Esophagus muscularis mucosa (tissue), 4 donors: ENCODE results near the gene SPATS2. TPM values are rescaled to one million over a fixed set of nuclear protein-coding genes. Genes with fewer than 3 reads are reported as not detected.

Source experiments
- DNase-seq: peaks from one replicate; pipeline ENCODE4 v3.0.0-alpha.2; 2017; ENCODE audit errors: extremely low spot score
- H3K27ac ChIP-seq, 4 donors: fragments of 200-600 bp; sonication (generic); replicated peaks in 1 of 4; 1 replicate in 3 of 4; 2 replicates in 1 of 4; pipeline ENCODE4 v1.5.1; 2016 to 2019; ENCODE audit warnings: mild to moderate bottlenecking in 1 of 4
- H3K27me3 ChIP-seq, 4 donors: fragments of 200-600 bp; sonication (generic); one replicate each; pipeline versions ENCODE4 v1.5.1 to v1.6.0; 2016 to 2019
- H3K36me3 ChIP-seq, 4 donors: fragments of 200-600 bp; sonication (generic); one replicate each; pipeline ENCODE4 v1.5.1; 2016 to 2019
- H3K4me1 ChIP-seq, 4 donors: fragments of 200-600 bp; sonication (generic); one replicate each; pipeline ENCODE4 v1.5.1; 2016 to 2019
- H3K4me3 ChIP-seq, 4 donors: fragments of 200-600 bp; sonication (generic); 1 replicate in 2 of 4; 2 replicates in 2 of 4; pipeline ENCODE4 v1.5.1; 2016 to 2019; ENCODE audit warnings: mild to moderate bottlenecking in 4 of 4, moderate library complexity in 1 of 4
- H3K9me3 ChIP-seq, 4 donors: fragments of 200-600 bp; sonication (generic); 1 replicate in 3 of 4; 2 replicates in 1 of 4; pipeline ENCODE4 v1.5.1; 2016 to 2019
- EP300 ChIP-seq: sonication (generic); formaldehyde crosslinking; IDR thresholded peaks from one replicate; pipeline ENCODE4 v1.6.1; 2017; ENCODE audit warnings: antibody characterized with exemption
- POLR2A ChIP-seq: fragments of 450-650 bp; IDR thresholded peaks from one replicate; pipeline ENCODE4 v1.6.1; 2017; ENCODE audit warnings: antibody characterized with exemption, moderate library complexity, mild to moderate bottlenecking, low read depth
- POLR2AphosphoS5 ChIP-seq, 2 donors: sonication (generic); formaldehyde crosslinking; IDR thresholded peaks; one replicate each; pipeline ENCODE4 v1.6.1; 2017; ENCODE audit warnings: antibody characterized with exemption in 2 of 2
- WGBS: methylation state at CpG from one replicate; pipeline ENCODE4 v1.1.5; 2018; 5-methylcytosine and 5-hydroxymethylcytosine counted together
- intact Hi-C: fragments of 100-400 bp; cut with DNase I; formaldehyde crosslinking; loops from one replicate; pipeline ENCODE4 v1.15.1; 2023
- total RNA-seq, 4 donors: library from RNA; depleted of rRNA; stranded (reverse); fragments of >200 nt; gene quantifications; one replicate each; pipeline versions ENCODE4 v1.1.0 to v1.2.1, GENCODE V29; 2016
- TF ChIP-seq, protein P1 (sequence below), 3 experiments: fragments of 200-600 bp in 2 of 3; fragments of 450-650 bp in 1 of 3; sonication (generic) in 2 of 3; IDR thresholded peaks; one replicate each; pipeline ENCODE4 v1.5.1; 2017 to 2019; ENCODE audit warnings: antibody characterized with exemption in 3 of 3, mild to moderate bottlenecking in 2 of 3, moderate library complexity in 1 of 3

The SPATS2 gene
- total RNA-seq, 4 donors from 2014 or later: 9.5 to 16.6 (median 11.5) TPM

DNA sequence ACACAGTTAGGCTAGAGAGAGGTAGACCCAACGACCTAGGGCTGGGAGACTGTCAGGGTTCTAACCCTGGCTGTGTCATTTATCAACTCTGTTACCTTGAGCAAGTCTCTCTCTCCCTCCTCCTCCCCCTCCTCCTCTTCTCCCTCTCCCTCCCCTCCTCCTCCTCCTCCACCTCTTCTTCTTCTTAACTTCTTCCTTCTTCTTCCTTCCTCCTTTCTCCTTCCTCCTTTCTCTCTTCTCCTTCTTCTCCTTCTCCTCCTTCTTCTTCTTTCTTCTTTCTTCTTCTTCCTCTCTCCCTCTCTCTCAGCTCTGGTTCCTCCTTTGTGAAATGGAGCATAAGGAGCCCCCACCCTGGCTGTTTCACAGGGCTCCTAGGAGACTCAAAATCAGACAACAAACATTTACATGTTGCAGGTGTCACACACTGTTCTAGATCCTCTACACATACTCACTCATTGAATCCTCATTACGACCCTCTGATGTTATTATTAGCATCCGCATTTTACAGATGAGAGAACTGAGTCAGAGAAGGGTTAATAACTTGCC is 169.3 kb downstream of the SPATS2 start:
- no peak for TF ChIP-seq POLR2AphosphoS5 (IDR thresholded peaks at IDR 0.05)
- Histone ChIP-seq H3K27me3 (peaks cover 6 to 59% (median 25%) of the 10 kb centered on the region in 4 donors), H3K9me3 (no peaks in the 10 kb centered on the region), H3K4me3 (no peak overlapping the region), H3K4me1 (peaks cover 14 to 27% (median 23%) of the 10 kb centered on the region in 4 donors), H3K27ac (no peak overlapping the region), H3K36me3 (no peaks in the 10 kb centered on the region)
- intact Hi-C loops: no loop called here
- WGBS: 54% methylated on average over 3 of the region's 3 CpGs
- no peak for DNase-seq

DNA sequence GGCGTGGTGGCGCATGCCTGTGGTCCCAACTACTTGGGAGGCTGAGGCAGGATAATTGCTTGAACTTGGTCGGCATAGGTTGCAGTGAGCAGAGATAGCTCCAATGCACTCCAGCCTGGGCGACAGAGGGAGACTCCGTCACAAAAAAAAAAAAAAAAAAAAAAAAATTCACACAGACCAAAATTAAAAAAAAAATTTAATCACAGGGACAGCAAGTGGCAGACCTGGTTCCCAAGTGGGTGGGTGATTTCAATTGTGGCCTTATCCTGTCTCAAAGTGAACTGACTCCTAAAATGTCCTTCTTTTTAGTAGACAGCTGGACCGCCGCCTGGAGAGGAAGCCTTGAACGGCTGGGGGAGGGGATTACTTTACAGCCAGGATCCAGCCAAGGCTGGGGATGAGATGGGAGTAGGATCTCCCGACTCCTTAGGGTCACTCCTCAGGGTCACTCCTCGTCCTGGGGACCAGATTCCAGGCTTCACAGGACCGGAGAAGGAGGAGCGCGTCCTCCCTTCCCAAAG is 170.0 kb downstream of the SPATS2 start:
- Histone ChIP-seq H3K4me1 (peaks cover 14 to 27% (median 23%) of the 10 kb centered on the region in 4 donors), H3K9me3 (no peaks in the 10 kb centered on the region), H3K27me3 (peaks cover 6 to 59% (median 25%) of the 10 kb centered on the region in 4 donors), H3K4me3 (peak overlapping the region; percentile 50 to 67 (median 54)), H3K27ac (no peak overlapping the region), H3K36me3 (no peaks in the 10 kb centered on the region)
- no peak for DNase-seq
- intact Hi-C loops: no loop called here
- WGBS: 29% methylated on average over 13 of the region's 13 CpGs
- TF ChIP-seq EP300 (no peak), POLR2A (no peak), POLR2AphosphoS5 (IDR thresholded peaks at IDR 0.05) (no peak)
- TF ChIP-seq, protein P1, sequence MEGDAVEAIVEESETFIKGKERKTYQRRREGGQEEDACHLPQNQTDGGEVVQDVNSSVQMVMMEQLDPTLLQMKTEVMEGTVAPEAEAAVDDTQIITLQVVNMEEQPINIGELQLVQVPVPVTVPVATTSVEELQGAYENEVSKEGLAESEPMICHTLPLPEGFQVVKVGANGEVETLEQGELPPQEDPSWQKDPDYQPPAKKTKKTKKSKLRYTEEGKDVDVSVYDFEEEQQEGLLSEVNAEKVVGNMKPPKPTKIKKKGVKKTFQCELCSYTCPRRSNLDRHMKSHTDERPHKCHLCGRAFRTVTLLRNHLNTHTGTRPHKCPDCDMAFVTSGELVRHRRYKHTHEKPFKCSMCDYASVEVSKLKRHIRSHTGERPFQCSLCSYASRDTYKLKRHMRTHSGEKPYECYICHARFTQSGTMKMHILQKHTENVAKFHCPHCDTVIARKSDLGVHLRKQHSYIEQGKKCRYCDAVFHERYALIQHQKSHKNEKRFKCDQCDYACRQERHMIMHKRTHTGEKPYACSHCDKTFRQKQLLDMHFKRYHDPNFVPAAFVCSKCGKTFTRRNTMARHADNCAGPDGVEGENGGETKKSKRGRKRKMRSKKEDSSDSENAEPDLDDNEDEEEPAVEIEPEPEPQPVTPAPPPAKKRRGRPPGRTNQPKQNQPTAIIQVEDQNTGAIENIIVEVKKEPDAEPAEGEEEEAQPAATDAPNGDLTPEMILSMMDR (IDR thresholded peaks at IDR 0.05): no peak

DNA sequence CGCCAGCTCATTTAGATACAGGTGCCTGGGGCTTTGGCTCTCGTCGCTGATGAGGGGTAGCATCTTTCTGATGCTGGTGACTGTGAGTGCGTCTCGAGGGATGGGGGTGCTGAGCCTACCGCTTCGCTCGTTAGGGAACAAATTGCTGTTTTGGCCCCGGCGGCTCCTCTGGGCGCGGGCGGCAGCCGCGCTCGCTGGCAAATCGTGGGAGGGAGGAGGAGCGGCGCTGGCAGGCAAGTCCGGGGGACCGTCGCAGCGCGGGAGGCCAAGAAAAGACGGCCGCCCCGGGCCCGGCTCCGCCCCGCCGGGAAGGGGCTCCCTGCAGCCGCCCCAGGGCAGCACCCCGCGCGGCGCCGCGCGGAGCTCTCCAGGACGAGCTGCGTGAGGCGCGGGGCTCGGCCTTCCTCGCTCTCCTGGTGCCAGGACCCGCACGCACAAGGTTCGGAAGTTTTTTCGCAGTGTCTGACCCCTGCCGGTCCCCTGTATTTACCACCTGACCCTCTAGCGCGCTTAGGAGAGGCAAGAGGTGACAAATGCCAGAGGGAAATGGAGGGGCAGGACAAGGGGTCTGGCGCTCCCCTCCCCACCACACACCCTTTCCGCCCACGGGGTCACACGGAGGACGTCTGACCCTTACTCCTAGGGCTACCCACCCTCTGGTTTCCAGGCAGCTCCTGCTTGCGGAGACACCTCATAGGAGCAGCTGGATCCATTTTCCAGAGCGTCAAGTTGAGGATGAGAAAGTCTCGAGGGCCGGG is 170.7 kb downstream of the SPATS2 start:
- WGBS: under 1% methylated on average over 39 of the region's 61 CpGs
- Histone ChIP-seq H3K27ac (no peak overlapping the region), H3K27me3 (peaks cover 6 to 59% (median 25%) of the 10 kb centered on the region in 4 donors), H3K36me3 (no peaks in the 10 kb centered on the region), H3K4me1 (peaks cover 14 to 27% (median 23%) of the 10 kb centered on the region in 4 donors), H3K9me3 (no peaks in the 10 kb centered on the region), H3K4me3 (peak overlapping the region; percentile 50 to 67 (median 54))
- no peak for DNase-seq
- no peak for TF ChIP-seq POLR2A
- intact Hi-C loops: no loop called here

DNA sequence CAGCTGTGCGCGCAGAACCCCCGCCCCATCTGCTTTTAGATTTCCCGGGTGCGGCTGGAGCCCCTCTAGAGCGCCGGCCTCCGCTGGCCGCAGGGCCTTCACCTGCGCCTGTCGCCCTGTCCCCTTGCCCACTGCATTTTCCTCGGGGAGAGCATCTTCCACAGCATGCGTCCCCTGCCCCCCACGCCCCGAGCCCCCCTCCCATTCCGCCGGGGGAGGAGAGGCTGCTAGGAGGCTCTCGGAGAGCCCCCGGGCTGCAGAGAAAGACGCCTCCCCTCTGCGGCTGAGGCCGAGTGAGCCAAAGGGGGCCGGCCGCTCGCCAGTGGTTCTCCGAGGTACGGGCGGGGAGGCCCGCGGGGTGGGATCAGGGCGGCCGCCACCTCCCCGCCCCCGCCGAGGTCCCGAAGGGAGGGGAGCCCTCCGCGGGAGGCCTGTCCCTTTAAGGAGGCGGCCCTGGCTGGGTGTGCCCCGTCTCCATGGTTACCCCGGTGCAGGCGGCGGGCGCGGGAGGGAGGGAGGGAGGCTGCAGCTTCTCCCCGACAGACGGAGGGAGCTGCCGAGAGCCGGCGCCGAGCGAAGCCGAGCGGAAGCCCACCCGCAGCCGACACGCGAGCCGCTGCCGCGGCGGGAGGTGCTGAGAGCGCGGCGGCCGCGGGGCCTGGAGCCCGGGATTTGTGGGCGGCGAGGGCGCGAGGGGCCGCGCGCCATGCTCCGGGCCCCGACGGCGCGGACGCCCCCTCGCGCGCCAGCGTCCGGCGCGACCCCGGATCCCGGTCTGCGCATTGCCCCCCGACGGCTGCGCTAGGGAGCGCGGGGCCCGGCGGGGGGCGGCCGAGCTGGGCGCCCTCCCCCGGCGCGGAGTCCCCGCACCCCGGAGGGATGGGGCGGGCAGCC is 171.5 kb downstream of the SPATS2 start, which contains the start of gene KCNH3:
Gene KCNH3 (plus strand): TSS at position 521 of the 894 bp plus-strand sequence. CDS start 387 bp downstream, outside the sequence.
- no peak for DNase-seq
- 0% methylated on average over 10 of the region's 107 CpGs for WGBS
- Histone ChIP-seq H3K4me3 (peak within 1 kb of the TSS; percentile 50 to 67 (median 54)), H3K36me3 (no peaks in the 10 kb centered on the region), H3K27me3 (peaks cover 6 to 64% (median 25%) of the 10 kb centered on the region in 4 donors), H3K27ac (no peak within 1 kb of the TSS), H3K4me1 (peaks cover 14 to 27% (median 23%) of the 10 kb centered on the region in 4 donors), H3K9me3 (no peaks in the 10 kb centered on the region)
- TF ChIP-seq POLR2A (no peak), POLR2AphosphoS5 (IDR thresholded peaks at IDR 0.05) (no peak), EP300 (no peak)
- TF ChIP-seq, protein P1 (IDR thresholded peaks at IDR 0.05): no peak
- intact Hi-C loops: no loop called here

DNA sequence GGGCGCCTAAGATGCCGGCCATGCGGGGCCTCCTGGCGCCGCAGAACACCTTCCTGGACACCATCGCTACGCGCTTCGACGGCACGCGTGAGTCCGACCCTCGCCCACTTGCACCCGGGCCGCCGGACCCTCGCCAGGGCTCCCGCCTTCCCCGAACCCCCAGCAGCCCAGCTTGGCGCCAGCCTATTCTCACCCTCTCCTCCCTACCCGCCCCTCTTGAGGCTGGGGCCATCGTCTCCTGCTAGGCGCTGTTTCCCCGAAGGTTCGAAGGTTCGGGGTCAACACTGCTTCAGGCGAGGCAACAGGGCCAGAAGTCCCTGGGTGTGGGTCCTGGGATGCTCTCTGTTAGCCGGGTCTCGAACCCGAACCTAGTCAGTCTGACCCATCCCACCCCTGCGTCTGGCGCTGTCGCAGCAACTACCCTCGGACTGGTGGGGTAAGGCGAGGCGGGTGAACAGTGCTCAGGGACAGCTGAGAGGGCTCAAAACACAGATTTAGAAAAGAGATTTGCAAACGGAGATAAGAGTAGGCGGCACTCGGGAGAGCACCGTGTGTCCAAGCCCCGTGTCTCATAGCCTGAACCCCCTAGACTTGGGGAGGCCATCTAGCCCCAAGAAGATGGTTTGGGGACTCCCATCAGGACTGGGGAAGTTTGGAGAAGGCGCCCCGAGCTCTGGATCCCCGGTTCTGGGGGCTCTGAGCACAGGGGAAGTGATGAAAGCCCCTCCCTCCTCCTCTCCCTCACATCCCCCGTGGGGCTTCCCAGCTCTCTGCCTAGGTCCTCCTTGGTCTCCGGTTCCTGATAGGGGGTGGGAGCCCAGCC is 172.4 kb downstream of the SPATS2 start:
- no peak for TF ChIP-seq EP300
- TF ChIP-seq POLR2A: no peak
- TF ChIP-seq, protein P1 (IDR thresholded peaks at IDR 0.05): no peak
- no peak for TF ChIP-seq POLR2AphosphoS5 (IDR thresholded peaks at IDR 0.05)
- 27% methylated on average over 32 of the region's 47 CpGs for WGBS
- intact Hi-C loops: no loop called here
- no peaks in the 10 kb centered on the region for H3K36me3 ChIP-seq
- no peak overlapping the region for H3K27ac ChIP-seq
- no peak for DNase-seq
- peaks cover 14 to 27% (median 23%) of the 10 kb centered on the region in 4 donors for H3K4me1 ChIP-seq
- no peaks in the 10 kb centered on the region for H3K9me3 ChIP-seq
- peak overlapping the region; percentile 50 to 67 (median 54) for H3K4me3 ChIP-seq
- peaks cover 6 to 71% (median 25%) of the 10 kb centered on the region in 4 donors for H3K27me3 ChIP-seq
